H1 (cell line): ENCODE results near the gene OR10AD1. TPM values are rescaled to one million over a fixed set of nuclear protein-coding genes. Genes with fewer than 3 reads are reported as not detected.

Experiments
- BRCA1 ChIP-seq: IDR thresholded peaks from 2 replicates; pipeline ENCODE4 v1.6.1; 2012; ENCODE audit warnings: low read depth, low read length, improper control_type of control experiment
- CHD7 ChIP-seq: fragments of 300-600 bp; sonication (generic); IDR thresholded peaks from 2 replicates; pipeline ENCODE4 v1.7.1; 2012; ENCODE audit warnings: low read length, moderate library complexity, mild to moderate bottlenecking, inconsistent platforms; ENCODE audit not compliant: insufficient replicate concordance
- EGR1 ChIP-seq: IDR thresholded peaks from 2 replicates; pipeline ENCODE4 v1.6.1; 2011; ENCODE audit warnings: low read depth, low read length, borderline replicate concordance
- KDM1A ChIP-seq: fragments of 200-600, 300-600 bp; sonication (generic); IDR thresholded peaks from 2 replicates; pipeline ENCODE4 v1.7.1; 2016; ENCODE audit warnings: mild to moderate bottlenecking, low read length, borderline replicate concordance
- NANOG ChIP-seq: IDR thresholded peaks from 2 replicates; pipeline ENCODE4 v1.6.1; 2011; ENCODE audit warnings: low read length, low read depth, mild to moderate bottlenecking, inconsistent platforms; ENCODE audit not compliant: insufficient read depth, poor library complexity, severe bottlenecking
- SIX5 ChIP-seq: IDR thresholded peaks from 2 replicates; pipeline ENCODE4 v1.6.1; 2011; ENCODE audit warnings: mild to moderate bottlenecking, low read depth, low read length
- TEAD4 ChIP-seq: IDR thresholded peaks from 2 replicates; pipeline ENCODE4 v1.6.1; 2012; ENCODE audit warnings: low read depth, low read length, inconsistent platforms, mixed read lengths
- polyA plus RNA-seq, 7 experiments: library from polyadenylated mRNA; depleted of rRNA in 3 of 7; stranded (reverse) in 5 of 7; unstranded in 2 of 7; fragments of >200 nt in 5 of 7; fragments of 200-250 nt in 2 of 7; gene quantifications; 1 replicate in 5 of 7; 2 replicates in 1 of 7; 4 replicates in 1 of 7; pipeline versions ENCODE4 v1.2.1 to v1.2.3, GENCODE V29; 2011 to 2013; ENCODE audit warnings: missing spikeins in 2 of 7, mixed read lengths in 2 of 7
- total RNA-seq: library from RNA; stranded (reverse); fragmentation: NEBNext Ultra II Directional; extraction: Animal tissue kit (Norgen Biotek cat#: 25700); gene quantifications from 2 replicates; pipeline ENCODE4 v1.2.1, GENCODE V29; 2021

Gene OR10AD1
- total and polyA plus RNA-seq, 2 of the 8 experiments (the other 6 are each of a cell fraction or from before 2014, with no cell fraction given) = not detected

- TF ChIP-seq CHD7 = no peak
- no peak for TF ChIP-seq KDM1A
- no peak for TF ChIP-seq EGR1
- no peak for TF ChIP-seq SIX5
- TF ChIP-seq NANOG = no peak
- TF ChIP-seq BRCA1 = no peak
- no peak for TF ChIP-seq TEAD4
Measured at GRCh38 chr12:48156652-48157017, 46.5 kb downstream of the OR10AD1 start (continued).
